ENCODE data around the gene SERPINB6.
"Not testable (repeated sequence)": the region's sequence is repeated elsewhere in the genome, so short reads cannot be mapped to it uniquely, and the experiment has no call there.

The SERPINB6 gene

DNA sequence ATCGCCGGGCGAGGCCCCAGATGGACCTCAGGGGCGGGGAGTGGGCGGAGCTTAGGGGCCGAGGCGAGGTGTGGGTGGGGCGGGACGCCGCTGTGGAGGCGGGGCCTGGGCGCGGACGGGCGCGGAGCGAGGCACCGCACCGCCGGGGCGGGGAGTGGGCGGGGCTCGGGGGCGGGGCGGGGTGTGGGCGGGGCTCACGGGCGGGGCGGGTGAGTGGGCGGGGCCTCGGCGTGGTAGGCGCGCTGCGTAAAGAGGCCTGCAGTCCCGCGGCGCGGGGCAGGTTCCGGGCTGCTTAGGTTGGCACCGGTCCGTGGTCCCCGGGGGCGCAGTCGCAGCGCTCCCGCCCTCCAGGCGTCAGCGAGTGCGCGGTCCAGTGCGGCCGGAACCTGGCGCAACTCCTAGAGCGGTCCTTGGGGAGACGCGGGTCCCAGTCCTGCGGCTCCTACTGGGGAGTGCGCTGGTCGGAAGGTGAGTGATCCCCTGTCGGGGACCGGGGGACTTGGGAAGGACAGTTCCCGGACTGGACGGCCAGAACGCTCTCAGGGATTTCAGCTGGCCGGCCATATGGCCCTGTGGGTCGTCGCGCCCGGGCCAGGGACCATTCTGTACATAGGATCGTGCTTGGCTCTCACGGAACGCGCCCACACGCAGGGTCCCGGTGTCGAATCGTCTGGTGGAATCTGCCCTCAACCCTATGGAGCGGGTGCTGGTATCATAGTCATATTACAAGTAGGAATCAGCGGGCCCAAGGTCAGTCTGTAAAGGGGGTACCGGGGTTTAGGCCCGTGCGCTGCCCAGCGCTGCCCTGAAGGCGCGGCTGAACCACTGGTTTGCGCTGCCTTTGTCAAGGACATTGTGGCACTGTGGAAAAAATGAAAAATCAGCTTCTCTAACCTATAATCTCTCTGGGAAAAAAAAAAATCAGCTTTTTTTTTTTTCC is 28.5 kb upstream of the SERPINB6 start, which contains the start of gene NQO2:
NQO2 (plus strand) TSS at position 277 of the 940 bp plus-strand sequence. CDS start 6,659 bp downstream, outside the sequence.
- peak in 1 of 2 experiments; percentile 55 for DNase-seq (ENCODE audit: low read depth in 2 of 2)

DNA sequence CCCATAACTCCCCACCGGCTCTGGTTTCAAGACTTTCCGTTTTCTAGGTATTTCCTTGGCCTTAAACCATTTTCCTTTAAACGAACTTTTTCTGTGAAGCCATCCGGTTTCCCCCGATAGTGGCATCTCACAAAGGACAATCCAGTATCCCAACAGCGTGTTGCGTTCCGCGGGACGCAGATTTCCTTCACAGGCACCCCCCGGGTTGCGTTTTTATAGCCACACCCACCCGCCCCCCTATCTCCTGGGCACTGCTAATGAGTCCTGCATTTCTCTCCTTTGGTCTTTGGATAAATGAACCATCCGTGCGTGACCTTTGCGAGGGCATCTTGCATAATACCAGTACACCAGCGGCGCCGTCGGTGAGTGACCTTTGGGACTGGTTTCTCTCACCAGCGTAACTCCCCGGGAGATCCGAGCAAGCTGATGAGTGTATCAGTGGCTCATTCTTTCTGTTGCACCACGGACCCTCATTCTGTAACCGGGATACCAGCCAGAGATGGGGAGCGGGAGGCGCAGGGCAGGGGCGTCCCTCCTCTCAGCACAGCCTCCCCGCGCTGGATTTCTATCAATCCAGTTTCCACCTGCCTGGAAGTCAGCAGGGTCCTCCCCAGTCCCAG is 27.7 kb upstream of the SERPINB6 start:
- DNase-seq (ENCODE audit: low read depth in 2 of 2): no peak

- DNase-seq (ENCODE audit: low read depth in 2 of 2): not testable (repeated sequence)
These were observed 27.1 kb upstream of the SERPINB6 start for GRCh38 chr6:2998249-2998997.

DNA sequence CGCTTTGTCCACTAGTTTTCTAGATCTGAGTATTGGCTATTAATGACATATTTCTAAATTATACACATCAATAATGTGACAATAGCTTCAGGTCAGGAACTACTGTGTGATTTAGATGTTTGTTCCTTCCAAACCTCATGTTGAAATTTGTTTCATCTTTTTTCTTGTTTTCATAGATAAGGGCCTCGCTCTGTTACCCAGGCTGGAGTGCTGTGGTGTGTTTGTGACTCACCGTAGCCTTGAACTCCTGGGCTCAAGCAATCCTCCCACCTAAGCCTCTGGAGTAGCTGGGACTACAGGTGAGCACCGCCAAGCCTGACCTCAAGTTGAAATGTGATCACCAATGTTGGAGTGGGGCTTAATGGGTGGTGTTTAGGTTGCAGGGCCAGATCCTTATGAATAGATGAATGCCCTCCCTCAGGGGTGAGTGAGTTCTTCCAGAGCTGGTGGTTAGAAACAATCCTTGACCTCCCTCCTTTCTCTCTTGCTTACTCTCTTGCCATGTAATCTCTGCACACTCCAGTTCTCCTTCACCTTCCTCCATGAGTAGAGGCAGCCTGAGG is 22.5 kb upstream of the SERPINB6 start:
- no peak for DNase-seq (ENCODE audit: low read depth in 2 of 2)

DNA sequence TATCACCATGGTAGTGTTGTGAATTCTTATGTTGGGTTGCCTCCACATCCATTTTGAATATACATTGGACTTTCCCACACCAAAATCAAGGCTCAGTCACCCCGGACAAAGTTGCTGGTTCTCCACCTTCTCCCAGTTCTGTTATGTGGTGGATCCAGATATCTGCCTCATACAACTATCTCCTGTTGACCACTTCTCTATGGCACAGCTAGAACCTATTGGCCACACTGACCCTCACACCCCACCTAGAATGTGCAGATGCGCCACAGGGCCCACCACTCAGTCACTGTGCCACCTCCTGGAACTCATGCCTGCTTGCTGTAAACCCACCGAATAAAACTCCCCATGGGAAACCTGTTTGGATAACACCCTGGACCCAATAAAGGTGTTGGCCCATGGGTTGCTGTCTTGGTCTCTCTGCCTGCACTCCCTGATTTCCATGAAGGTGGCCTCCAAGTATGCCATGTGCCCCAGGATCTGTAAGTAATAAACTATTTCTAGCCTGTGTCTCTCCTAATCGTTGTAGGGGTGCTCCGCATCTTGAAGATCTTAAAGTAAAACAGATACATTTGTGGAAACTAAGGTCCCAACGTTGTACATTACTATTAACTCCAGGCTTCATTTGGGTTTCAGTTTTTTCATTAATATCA is 21.1 kb upstream of the SERPINB6 start:
- no peak for DNase-seq (ENCODE audit: low read depth in 2 of 2)

DNA sequence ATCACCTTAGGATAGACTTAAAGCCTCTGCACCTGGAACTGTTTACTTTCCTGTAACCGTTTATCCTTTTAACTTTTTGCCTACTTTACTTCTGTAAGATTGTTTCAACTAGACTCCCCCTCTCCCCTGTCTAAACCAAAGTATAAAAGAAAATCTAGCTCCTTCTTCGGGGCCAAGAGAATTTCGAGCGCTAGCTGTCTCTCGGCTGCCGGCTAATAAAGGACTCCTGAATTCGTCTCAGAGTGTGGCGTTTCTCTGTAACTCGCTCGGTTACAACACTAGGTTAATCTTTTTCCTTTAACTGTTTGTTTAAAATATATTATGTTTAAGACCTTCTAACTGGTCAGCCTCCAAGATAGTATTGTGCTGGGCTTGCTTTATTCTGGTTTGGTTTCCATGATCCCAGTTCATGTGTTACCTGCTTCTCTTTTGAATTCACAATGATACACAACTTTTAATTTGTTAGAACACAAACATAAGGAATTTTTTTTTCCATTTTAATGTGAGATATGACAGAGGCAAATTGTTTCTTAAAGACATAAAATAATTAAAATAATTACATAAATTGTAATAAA is 19.7 kb upstream of the SERPINB6 start:
- no peak for DNase-seq (ENCODE audit: low read depth in 2 of 2)

- no peak for DNase-seq (ENCODE audit: low read depth in 2 of 2)
These were observed 19.0 kb upstream of the SERPINB6 start for GRCh38 chr6:2990248-2990931.

DNA sequence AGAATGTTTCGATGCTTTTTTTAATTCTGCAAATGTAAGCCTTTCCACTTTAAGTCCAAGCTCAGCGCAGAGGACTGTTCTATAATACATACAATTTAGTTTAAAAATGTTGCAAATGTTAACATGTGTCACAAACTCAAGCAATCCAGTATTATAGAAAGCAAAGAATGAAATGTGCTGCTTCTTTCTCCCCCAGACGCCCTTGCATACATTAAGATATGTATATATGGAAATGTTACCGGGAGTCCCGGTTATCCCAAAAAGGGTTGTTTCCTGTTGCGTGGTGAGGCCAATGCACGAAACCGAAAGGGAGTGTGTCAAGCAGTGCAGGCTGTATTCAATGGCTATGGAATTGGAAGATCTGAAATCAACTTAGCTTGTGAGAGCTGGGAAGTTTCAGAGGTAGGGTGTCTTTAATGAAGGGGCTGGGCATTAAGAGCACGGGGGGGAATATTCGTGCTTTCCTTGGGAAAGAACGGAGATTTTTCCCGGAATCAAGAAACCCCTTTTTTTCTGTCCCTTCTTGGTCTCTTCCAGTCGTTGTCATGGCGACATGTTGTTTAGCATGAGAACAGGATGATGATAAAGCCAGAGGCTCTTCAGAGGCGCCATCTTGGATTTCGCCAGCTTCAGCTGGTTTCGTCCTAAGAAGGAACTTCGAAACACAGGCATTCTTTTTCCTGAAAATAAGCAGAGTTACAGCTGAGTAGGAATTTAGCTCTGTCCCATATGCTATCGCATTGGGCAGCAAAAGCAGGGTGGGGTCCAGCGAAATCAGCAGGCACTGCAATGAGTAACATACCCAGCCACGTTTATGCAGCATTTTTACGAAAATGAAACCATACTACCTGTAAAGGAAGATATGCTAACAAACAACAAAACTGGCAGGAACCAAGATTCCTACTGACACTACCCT is 18.2 kb upstream of the SERPINB6 start:
- peak; percentile 90 for DNase-seq (ENCODE audit: low read depth in 2 of 2)

DNA sequence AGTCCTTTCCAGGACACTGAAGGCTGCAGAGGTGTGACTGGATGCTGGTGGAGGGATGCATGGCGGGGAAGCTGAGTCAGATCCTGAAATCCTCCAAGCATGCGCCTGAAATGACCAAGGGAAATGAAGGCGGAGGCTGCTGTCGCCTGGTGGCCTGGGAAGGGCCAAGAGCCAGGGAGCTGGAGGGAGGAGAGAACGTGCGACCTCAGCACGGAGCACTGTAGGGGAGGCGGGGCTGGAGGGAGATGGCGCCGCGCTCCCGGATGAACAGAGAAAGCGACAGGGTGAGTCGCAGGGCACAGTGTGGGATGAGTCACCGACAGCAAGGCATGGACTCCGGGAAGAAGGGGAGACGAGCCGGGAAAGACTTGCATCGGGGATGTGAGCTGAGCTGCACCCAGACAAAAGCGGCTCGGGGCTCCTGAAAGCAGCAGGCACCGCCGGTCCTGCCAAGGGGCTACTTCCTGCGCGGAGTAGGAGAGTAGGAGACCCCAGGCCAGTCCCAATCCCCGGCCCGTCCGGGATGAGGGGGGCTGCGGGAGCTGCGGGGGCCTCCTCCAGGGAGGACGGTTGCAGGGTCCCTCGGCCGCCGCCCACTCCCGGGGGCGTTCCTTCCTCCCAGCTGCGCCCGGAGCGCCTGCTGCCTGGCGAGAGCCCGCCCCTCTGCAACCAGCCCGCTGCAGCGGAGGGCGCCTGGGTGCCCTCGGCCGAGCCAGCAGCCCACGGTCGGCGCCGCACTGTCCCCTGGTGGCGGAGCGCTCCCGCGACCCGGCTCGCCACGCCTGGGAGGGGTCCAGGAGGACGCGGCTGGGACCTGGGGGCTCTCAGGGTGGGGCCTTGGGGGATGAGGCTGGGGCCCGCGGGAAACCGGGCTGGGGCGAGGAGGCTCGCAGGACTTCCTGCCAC is 17.3 kb upstream of the SERPINB6 start:
- peak in 1 of 2 experiments; percentile 81 for DNase-seq (ENCODE audit: low read depth in 2 of 2)

GRCh38 chr6:2988094-2988425 is 16.7 kb upstream of the SERPINB6 start:
- DNase-seq (ENCODE audit: low read depth in 2 of 2): no peak

DNA sequence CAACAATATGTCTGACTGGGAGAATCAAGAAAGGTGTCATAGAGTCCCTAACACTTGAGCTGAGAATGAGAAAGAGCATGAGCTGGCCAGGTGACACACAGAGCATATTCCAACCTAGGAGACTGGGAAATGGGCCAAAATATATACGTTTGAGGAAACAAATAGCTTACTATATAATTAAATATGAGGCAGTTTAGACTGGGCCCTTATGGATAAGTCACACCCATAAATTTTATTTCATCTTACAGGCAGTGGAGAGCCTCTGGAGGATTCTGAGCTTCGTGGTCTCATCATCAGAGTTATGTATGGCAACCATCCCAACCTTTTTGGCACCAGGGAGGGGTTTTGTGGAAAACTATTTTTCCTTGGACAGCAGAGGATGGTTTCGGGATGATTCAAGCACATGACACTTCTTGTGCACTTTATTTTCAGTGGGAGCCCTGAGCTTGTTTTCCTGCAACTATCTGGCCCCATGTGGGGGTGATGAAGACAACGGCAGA is 15.4 kb upstream of the SERPINB6 start:
- peak; percentile 96 for DNase-seq (ENCODE audit: low read depth in 2 of 2)

GRCh38 chr6:2984738-2985406 is 13.5 kb upstream of the SERPINB6 start:
- DNase-seq (ENCODE audit: low read depth in 2 of 2): no peak

DNA sequence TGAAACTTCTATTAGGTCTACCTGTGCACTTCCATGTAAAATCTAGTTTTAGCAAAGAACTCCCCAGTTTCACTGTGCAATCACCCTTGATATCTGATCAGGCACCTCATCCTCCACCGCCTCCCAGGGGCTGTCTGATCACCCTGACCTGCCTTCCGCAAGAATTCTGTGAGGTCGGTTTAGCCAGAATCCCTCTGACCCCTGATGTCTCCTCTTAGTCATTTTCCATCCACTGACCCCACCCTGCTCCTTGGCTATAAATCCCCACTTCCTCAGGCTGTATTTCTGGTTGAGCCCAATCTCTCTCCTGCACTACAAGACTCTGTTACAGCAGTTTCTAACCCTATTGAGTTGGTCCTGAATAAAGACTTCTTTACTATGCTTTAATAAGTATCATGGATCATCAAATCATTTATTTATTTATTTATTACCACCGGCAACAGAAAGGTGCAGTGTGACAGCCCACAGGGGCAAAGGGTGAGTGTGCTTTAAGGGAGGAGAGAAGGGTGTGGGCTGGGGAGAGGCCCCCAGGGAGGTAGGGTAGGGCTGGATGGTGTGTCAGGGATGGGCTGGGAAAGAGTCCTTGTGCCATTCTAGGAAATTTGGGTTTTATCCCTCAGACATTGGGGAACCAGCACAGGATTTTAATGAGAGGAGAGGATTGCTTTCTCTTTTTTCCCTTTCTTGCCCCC is 11.2 kb upstream of the SERPINB6 start:
- DNase-seq (ENCODE audit: low read depth in 2 of 2): no peak

DNA sequence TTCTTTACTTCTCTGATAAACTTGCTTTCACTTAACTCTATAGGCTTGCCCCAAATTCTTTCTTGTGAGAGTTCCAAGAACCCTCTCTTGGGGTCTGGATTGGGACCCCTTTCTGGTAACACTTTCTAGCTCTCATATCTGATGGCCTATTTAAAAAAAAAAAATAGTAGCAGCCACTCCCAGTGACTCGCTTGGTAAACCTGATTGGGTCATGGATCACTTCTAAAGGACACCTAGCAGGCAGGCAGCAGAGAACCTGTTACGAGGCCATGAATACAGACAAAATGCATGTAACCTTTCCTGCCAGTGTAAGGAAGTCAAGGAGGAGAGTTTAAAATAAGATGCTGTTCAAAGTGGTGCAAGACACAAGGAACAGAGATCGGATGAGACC is 9.1 kb upstream of the SERPINB6 start:
- no peak for DNase-seq (ENCODE audit: low read depth in 2 of 2)

DNA sequence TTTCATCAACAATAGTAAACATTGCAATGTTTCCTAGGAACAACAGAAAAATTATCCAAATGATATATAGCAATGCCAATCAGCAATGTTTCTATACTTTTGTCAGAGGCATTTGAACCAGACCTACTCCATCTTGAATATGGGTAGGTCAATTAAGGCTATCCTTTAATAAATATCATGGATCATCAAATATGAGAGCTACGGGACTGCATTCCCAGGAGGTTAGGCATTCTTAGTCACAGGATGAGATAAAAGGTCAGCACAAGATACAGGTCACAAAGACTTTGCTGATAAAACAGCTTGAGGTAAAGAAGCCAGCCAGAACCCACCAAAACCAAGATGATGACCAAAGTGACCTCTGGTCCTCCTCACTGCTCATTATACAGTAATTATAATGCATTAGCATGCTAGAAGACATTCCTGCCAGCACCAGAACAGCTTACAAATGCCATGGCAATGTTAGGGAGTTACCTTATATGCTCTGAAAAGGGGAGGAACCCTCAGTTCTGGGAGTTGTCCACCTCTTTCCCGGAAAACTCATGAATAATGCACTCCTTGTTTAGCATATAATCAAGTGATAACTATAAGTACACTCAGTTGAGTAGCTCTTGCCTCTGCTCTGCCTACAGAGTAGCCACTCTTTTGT is 8.6 kb upstream of the SERPINB6 start:
- DNase-seq (ENCODE audit: low read depth in 2 of 2): no peak

GRCh38 chr6:2978923-2979322 is 7.6 kb upstream of the SERPINB6 start:
- DNase-seq (ENCODE audit: low read depth in 2 of 2): no peak

Measured in fibroblast of skin of left biceps (primary cell).